ENCODE data around the gene SERPINH1.

DNA sequence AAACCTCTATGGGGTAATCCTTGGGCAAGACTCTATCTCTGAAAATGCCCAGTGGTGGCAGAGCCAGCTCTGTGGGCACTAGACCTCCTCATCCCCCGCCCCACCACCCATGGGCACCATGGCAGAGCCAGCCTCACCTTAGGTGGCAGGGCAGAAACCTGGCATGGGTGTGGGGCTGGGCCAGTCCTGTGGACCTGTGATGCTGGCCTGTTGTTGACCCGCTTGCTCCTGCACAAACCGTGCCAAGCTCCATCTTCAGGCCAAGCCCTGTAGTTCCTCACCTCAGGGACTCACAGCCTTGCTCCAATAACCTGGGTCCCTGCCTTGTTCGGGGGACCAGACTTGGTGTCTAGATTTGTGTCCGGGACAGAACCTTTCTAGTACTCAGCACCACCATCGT is 8.9 kb upstream of the SERPINH1 start:
- TF ChIP-seq, protein P1, sequence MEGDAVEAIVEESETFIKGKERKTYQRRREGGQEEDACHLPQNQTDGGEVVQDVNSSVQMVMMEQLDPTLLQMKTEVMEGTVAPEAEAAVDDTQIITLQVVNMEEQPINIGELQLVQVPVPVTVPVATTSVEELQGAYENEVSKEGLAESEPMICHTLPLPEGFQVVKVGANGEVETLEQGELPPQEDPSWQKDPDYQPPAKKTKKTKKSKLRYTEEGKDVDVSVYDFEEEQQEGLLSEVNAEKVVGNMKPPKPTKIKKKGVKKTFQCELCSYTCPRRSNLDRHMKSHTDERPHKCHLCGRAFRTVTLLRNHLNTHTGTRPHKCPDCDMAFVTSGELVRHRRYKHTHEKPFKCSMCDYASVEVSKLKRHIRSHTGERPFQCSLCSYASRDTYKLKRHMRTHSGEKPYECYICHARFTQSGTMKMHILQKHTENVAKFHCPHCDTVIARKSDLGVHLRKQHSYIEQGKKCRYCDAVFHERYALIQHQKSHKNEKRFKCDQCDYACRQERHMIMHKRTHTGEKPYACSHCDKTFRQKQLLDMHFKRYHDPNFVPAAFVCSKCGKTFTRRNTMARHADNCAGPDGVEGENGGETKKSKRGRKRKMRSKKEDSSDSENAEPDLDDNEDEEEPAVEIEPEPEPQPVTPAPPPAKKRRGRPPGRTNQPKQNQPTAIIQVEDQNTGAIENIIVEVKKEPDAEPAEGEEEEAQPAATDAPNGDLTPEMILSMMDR (conservative IDR thresholded peaks at IDR 0.05 in 1 of 2, IDR thresholded peaks at IDR 0.05 in 1 of 2; ENCODE audit: extremely low read depth in 1 of 2, insufficient read depth in 1 of 2, low read depth in 1 of 2, low read length in 2 of 2), result no peak
- TF ChIP-seq EZH2 (IDR thresholded peaks at IDR 0.05; ENCODE audit: borderline replicate concordance, low read length), result no peak

All from mammary epithelial cell (primary cell).